KMS-11 (cell line): ENCODE data around the gene PLEKHM3.

Source experiments
- H2AFZ ChIP-seq: fragments of 200-600 bp; sonication (generic); 2 replicates; pipeline ENCODE4 v1.6.1; 2016; ENCODE audit warnings: antibody characterized with exemption, mixed run types, low read depth
- H3K27ac ChIP-seq: fragments of 200-600 bp; sonication (generic); 2 replicates; pipeline ENCODE4 v1.6.1; 2016; ENCODE audit warnings: mild to moderate bottlenecking, mixed run types
- H3K27me3 ChIP-seq: fragments of 200-600 bp; sonication (generic); 2 replicates; pipeline ENCODE4 v1.6.1; 2017; ENCODE audit warnings: mild to moderate bottlenecking, low read depth, mixed run types, moderate library complexity; ENCODE audit not compliant: insufficient read depth
- H3K36me3 ChIP-seq: fragments of 200-600 bp; sonication (generic); 2 replicates; pipeline ENCODE4 v1.6.1; 2017; ENCODE audit warnings: mild to moderate bottlenecking, mixed run types; ENCODE audit not compliant: insufficient read depth
- H3K4me1 ChIP-seq: fragments of 200-600 bp; sonication (generic); 2 replicates; pipeline ENCODE4 v1.6.1; 2016; ENCODE audit warnings: mild to moderate bottlenecking, low read depth, mixed run types; ENCODE audit not compliant: poor library complexity, severe bottlenecking
- H3K4me2 ChIP-seq: fragments of 200-600 bp; sonication (generic); 2 replicates; pipeline ENCODE4 v1.7.0; 2016; ENCODE audit warnings: mild to moderate bottlenecking, mixed run types
- H3K4me3 ChIP-seq: fragments of 200-600 bp; sonication (generic); IDR thresholded peaks from 2 replicates; pipeline ENCODE4 v1.6.1; 2017; ENCODE audit warnings: low read depth, low read length, mixed read lengths; ENCODE audit not compliant: insufficient read depth
- H3K79me2 ChIP-seq: fragments of 200-600 bp; sonication (generic); 2 replicates; pipeline ENCODE4 v1.6.1; 2016; ENCODE audit warnings: low read depth, mixed run types; ENCODE audit not compliant: insufficient read depth
- H3K9ac ChIP-seq: fragments of 200-600 bp; sonication (generic); 2 replicates; pipeline ENCODE4 v1.6.1; 2016; ENCODE audit warnings: mild to moderate bottlenecking, mixed run types
- H4K20me1 ChIP-seq: fragments of 200-600 bp; sonication (generic); 2 replicates; pipeline ENCODE4 v1.6.1; 2016; ENCODE audit warnings: mild to moderate bottlenecking, mixed run types; ENCODE audit not compliant: insufficient read depth
- TF ChIP-seq, protein P1 (sequence below): fragments of 200-600 bp; sonication (generic); conservative IDR thresholded peaks from 2 replicates; pipeline ENCODE4 v1.6.1; 2017; ENCODE audit warnings: low read depth, mild to moderate bottlenecking, antibody characterized with exemption, low read length, moderate library complexity, mixed read lengths

The PLEKHM3 gene

DNA sequence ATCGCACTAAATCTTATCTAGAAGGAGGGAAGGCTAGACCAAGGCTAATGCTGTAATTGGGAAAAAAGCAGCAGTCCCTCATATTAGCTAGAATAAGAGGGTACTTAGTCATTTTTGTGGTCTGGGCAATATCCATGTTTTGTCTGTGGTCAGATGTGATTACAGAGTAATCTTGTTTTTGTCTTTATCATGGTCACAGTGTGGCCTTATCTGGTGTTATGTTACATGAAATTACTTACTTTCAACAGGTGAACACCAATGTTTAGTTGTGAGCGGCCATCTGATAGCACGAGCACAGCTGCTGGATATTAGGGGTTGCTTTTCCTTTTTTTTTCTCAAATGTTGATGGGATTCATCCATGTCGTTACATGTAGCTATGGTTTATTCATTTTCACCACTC is 23.7 kb upstream of the PLEKHM3 start:
- Histone ChIP-seq H3K9ac (no peak overlapping the region), H4K20me1 (no peaks in the 10 kb centered on the region; the same call in 1 of the 2 replicates), H3K27ac (no peak overlapping the region), H3K79me2 (no peaks in the 10 kb centered on the region), H2AFZ (no peak overlapping the region), H3K4me3 (no peak overlapping the region), H3K36me3 (no peaks in the 10 kb centered on the region), H3K27me3 (no peaks in the 10 kb centered on the region), H3K4me2 (no peak overlapping the region), H3K4me1 (no peaks in the 10 kb centered on the region)
- TF ChIP-seq, protein P1, sequence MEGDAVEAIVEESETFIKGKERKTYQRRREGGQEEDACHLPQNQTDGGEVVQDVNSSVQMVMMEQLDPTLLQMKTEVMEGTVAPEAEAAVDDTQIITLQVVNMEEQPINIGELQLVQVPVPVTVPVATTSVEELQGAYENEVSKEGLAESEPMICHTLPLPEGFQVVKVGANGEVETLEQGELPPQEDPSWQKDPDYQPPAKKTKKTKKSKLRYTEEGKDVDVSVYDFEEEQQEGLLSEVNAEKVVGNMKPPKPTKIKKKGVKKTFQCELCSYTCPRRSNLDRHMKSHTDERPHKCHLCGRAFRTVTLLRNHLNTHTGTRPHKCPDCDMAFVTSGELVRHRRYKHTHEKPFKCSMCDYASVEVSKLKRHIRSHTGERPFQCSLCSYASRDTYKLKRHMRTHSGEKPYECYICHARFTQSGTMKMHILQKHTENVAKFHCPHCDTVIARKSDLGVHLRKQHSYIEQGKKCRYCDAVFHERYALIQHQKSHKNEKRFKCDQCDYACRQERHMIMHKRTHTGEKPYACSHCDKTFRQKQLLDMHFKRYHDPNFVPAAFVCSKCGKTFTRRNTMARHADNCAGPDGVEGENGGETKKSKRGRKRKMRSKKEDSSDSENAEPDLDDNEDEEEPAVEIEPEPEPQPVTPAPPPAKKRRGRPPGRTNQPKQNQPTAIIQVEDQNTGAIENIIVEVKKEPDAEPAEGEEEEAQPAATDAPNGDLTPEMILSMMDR: no peak

DNA sequence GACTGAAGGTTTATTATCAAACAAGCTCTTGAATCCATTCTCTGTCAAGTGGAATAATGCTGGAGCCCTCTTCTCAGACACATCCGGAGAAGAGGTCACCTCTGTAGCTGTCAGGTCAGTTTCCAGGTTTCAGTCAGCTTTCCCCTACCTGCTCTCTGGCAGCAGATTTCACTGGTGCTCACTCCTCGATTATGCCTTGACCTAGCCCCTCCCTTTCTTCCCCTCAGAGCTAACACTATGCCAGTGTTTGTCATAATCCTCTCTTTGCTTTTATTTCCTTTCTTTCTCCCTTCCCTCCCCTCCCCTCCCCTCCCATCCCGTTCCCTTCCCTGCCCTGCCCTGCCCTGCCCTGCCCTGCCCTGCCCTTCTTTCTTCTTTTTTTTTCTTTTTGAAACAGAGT is 22.5 kb upstream of the PLEKHM3 start:
- TF ChIP-seq, protein P1: no peak
- Histone ChIP-seq H2AFZ (no peak overlapping the region), H3K4me2 (no peak overlapping the region), H3K79me2 (no peaks in the 10 kb centered on the region), H3K27ac (no peak overlapping the region), H4K20me1 (no peaks in the 10 kb centered on the region), H3K4me3 (no peak overlapping the region), H3K4me1 (no peaks in the 10 kb centered on the region), H3K27me3 (no peaks in the 10 kb centered on the region), H3K36me3 (no peaks in the 10 kb centered on the region), H3K9ac (no peak overlapping the region)

DNA sequence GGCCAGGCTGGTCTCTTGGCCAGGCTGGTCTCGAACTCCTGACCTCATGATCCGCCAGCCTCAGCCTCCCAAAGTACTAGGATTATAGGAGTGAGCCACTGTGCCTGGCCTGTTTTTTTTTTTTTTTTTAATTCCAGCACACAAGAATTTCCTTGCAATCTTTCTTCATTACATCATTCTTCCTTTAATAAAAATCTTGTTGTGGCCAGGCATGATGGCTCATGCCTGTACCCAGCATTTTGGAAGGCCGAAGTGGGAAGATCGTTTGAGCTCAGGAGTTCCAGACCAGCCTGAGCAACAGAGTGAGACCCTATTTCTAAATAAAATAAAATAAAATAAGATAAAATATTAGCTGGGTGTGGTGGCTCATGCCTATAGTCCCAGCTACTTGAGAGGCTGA is 21.4 kb upstream of the PLEKHM3 start:
- H3K4me3 ChIP-seq: no peak overlapping the region
- H3K9ac ChIP-seq: no peak overlapping the region
- no peak overlapping the region for H2AFZ ChIP-seq
- H3K4me1 ChIP-seq: no peaks in the 10 kb centered on the region
- no peaks in the 10 kb centered on the region for H3K79me2 ChIP-seq
- H3K4me2 ChIP-seq: no peak overlapping the region
- no peaks in the 10 kb centered on the region for H3K36me3 ChIP-seq
- no peaks in the 10 kb centered on the region for H4K20me1 ChIP-seq
- H3K27ac ChIP-seq: no peak overlapping the region
- TF ChIP-seq, protein P1: no peak
- H3K27me3 ChIP-seq: no peaks in the 10 kb centered on the region

DNA sequence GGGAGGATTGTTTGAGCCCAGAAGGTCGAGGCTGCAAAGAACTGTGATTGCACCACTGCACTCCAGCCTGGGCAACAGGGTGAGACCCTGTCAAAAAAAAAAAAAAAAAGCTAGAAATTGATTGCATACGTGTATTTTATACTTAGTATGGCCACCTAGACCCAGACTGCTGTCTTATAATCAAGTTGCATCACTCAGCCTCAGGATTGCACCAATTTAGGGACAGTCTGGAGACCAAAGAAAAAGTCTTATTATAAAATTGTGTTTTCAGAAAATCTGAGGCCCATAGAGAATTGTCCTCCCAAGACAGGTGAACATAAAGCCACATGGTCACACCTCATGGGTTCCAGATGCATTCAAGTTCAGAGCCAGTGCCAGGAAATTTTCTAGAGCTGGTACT is 17.1 kb upstream of the PLEKHM3 start:
- Histone ChIP-seq H3K9ac (no peak overlapping the region), H3K79me2 (no peaks in the 10 kb centered on the region), H3K4me2 (no peak overlapping the region), H4K20me1 (no peaks in the 10 kb centered on the region), H2AFZ (no peak overlapping the region), H3K27me3 (no peaks in the 10 kb centered on the region), H3K36me3 (no peaks in the 10 kb centered on the region), H3K4me1 (no peaks in the 10 kb centered on the region), H3K27ac (no peak overlapping the region), H3K4me3 (no peak overlapping the region)
- TF ChIP-seq, protein P1: no peak
